ENCODE results near the gene RPTOR.

DNA sequence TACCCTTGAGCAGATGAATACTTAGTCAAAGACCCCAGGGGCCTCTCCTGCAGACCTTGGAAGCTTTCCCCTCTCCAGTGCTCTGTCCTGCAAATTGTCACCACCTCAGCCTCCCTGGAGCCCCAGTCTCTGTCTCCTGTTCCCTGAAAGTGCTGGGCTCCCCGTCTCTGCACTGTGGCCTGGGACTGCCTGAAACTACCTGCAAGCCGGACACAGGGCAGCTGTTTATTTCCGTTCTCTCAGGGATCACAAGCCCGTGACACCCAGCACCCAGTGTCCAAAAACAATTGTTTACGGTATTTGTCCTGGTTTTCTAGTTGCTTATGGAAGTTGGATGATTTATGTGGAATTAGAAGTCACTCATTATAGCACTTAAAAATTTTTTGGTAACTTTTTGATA is 365.4 kb downstream of the RPTOR start:
- TF ChIP-seq, protein P1, sequence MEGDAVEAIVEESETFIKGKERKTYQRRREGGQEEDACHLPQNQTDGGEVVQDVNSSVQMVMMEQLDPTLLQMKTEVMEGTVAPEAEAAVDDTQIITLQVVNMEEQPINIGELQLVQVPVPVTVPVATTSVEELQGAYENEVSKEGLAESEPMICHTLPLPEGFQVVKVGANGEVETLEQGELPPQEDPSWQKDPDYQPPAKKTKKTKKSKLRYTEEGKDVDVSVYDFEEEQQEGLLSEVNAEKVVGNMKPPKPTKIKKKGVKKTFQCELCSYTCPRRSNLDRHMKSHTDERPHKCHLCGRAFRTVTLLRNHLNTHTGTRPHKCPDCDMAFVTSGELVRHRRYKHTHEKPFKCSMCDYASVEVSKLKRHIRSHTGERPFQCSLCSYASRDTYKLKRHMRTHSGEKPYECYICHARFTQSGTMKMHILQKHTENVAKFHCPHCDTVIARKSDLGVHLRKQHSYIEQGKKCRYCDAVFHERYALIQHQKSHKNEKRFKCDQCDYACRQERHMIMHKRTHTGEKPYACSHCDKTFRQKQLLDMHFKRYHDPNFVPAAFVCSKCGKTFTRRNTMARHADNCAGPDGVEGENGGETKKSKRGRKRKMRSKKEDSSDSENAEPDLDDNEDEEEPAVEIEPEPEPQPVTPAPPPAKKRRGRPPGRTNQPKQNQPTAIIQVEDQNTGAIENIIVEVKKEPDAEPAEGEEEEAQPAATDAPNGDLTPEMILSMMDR (IDR thresholded peaks at IDR 0.05; ENCODE audit: low read depth, low read length), result no peak
- TF ChIP-seq EZH2phosphoT487 (IDR thresholded peaks at IDR 0.05; ENCODE audit: low read depth), result no peak
